Lung (tissue), 16 donors: ENCODE data around the gene PTF1A. TPM values are rescaled to one million over a fixed set of nuclear protein-coding genes. Genes with fewer than 3 reads are reported as not detected.

ENCODE experiments used
- ATAC-seq: fragments of 200-7000 bp; cut with Tn5 transposase; one replicate; pipeline ENCODE4 v1.9.1; 2020; ENCODE audit warnings: moderate number of reproducible peaks; ENCODE audit not compliant: insufficient read depth, low FRiP score
- DNase-seq, 3 donors: peaks; one replicate each; pipeline ENCODE4 v3.0.0-alpha.2; 2013 to 2017
- H3K27ac ChIP-seq, 2 donors: one replicate each; pipeline ENCODE4 v1.5.1; 2013; ENCODE audit warnings: mild to moderate bottlenecking in 2 of 2, moderate library complexity in 2 of 2, control low read depth in 1 of 2, inconsistent platforms in 1 of 2, low read depth in 1 of 2, low read length in 1 of 2
- H3K27me3 ChIP-seq, 3 donors: one replicate each; pipeline ENCODE4 v1.5.1; 2013; ENCODE audit warnings: low read length in 2 of 3; ENCODE audit not compliant: control insufficient read depth in 3 of 3, insufficient read depth in 3 of 3
- H3K36me3 ChIP-seq, 4 donors: one replicate each; pipeline ENCODE4 v1.5.1; 2013; ENCODE audit warnings: low read length in 4 of 4, mild to moderate bottlenecking in 1 of 4, moderate library complexity in 1 of 4; ENCODE audit not compliant: control insufficient read depth in 4 of 4, insufficient read depth in 4 of 4
- H3K4me1 ChIP-seq, 5 donors: one replicate each; pipeline ENCODE4 v1.5.1; 2013; ENCODE audit warnings: low read length in 5 of 5, mild to moderate bottlenecking in 2 of 5, moderate library complexity in 1 of 5; ENCODE audit not compliant: control insufficient read depth in 5 of 5, insufficient read depth in 5 of 5
- H3K4me3 ChIP-seq: one replicate; pipeline ENCODE4 v1.5.1; 2013; ENCODE audit warnings: mild to moderate bottlenecking, control low read depth, moderate library complexity
- H3K9ac ChIP-seq, 2 donors: one replicate each; pipeline ENCODE4 v1.5.1; 2013; ENCODE audit warnings: low read length in 2 of 2, control low read depth in 1 of 2; ENCODE audit not compliant: insufficient read depth in 1 of 2
- H3K9me3 ChIP-seq, 4 donors: one replicate each; pipeline ENCODE4 v1.5.1; 2013; ENCODE audit warnings: low read length in 3 of 4, mild to moderate bottlenecking in 1 of 4, moderate library complexity in 1 of 4; ENCODE audit not compliant: control insufficient read depth in 4 of 4, insufficient read depth in 3 of 4
- WGBS, 2 donors: extraction: QIAGEN DNeasy Blood & Tissue Kit; methylation state at CpG; one replicate each; pipeline ENCODE4 v1.1.7; 2013; 5-methylcytosine and 5-hydroxymethylcytosine counted together
- long read RNA-seq, 5 donors: transcript quantifications; one replicate each; lab custom pipeline, GENCODE V29; 2026
- polyA plus RNA-seq, 2 donors: library from polyadenylated mRNA; stranded (reverse); fragments of 200-250 nt; gene quantifications; one replicate each; pipeline ENCODE4 v1.2.1, GENCODE V29; 2013
- total RNA-seq, 2 donors: library from RNA; depleted of rRNA in 1 of 2; stranded (reverse); fragments of >200 nt in 1 of 2; gene quantifications; one replicate each; pipeline ENCODE4 v1.2.1, GENCODE V29; 2014 to 2021
- TF ChIP-seq, protein P1 (sequence below): IDR thresholded peaks from 2 replicates; pipeline ENCODE4 v1.5.1; 2012; ENCODE audit warnings: mild to moderate bottlenecking; ENCODE audit errors: control extremely low read depth, extremely low read depth
- donor health status: control.
- donor health status: control.
- donor health status: Bipolar disorder and iron deficiency.
- donor health status: healthy.
- donor health status: DM: yes; HTN: yes; CAD: no.

The PTF1A gene, protein sequence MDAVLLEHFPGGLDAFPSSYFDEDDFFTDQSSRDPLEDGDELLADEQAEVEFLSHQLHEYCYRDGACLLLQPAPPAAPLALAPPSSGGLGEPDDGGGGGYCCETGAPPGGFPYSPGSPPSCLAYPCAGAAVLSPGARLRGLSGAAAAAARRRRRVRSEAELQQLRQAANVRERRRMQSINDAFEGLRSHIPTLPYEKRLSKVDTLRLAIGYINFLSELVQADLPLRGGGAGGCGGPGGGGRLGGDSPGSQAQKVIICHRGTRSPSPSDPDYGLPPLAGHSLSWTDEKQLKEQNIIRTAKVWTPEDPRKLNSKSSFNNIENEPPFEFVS
- not detected for total RNA-seq
- polyA plus RNA-seq = not detected
- long read RNA-seq, donor 1 = 0 reads
- long read RNA-seq, donor 2 = 0 reads
- long read RNA-seq, donor 3 = 0 reads
- long read RNA-seq, donor 4 = 0 reads
- long read RNA-seq, donor 5 = 0 reads

DNA sequence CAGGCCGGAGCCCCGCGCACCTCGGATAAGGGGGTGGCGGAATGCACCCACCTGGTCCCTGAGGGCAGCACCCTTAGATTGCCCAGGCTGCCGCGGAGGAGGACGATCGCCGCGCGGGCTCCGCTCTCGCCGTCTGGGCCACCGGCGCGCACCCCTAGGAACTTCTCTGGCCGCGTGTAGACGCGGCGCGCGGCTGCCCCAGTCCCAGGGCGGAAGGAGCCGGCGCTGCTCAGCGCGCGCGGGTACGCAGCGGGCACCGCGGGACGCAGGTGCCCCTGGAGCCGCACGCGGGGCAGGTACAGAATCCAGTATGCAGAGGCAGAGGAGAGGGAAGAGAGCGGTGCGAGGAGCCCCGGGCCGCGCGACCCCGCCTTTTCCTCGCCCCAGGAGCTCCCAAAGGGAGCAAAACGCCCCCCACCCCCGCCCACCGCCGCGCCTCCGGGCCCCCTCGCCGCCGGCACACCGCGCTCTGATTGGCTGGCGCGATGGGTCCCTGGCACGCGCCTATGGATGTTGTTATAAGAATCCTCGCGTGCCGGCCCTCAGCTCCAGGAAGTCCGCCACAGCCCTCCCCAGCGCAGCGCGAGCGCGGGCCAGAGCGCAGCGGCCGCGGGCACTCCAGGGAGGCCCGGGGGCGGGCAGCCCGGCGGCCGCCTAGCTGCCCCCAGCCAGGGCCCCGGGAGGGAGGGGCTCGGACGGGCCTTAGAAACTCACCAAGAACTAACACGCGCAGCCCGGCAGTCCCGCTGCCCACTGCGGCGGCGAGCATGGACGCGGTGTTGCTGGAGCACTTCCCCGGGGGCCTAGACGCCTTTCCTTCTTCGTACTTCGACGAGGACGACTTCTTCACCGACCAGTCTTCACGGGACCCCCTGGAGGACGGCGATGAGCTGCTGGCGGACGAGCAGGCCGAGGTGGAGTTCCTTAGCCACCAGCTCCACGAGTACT, at the start of gene PTF1A:
Gene PTF1A, plus strand, starts transcription at position 549 of the 948 bp plus-strand sequence. Its CDS starts 219 bp downstream, at position 768.
- H3K27me3 ChIP-seq = peaks cover 24 to 77% (median 76%) of the 10 kb centered on the region in 3 donors
- TF ChIP-seq, protein P1, sequence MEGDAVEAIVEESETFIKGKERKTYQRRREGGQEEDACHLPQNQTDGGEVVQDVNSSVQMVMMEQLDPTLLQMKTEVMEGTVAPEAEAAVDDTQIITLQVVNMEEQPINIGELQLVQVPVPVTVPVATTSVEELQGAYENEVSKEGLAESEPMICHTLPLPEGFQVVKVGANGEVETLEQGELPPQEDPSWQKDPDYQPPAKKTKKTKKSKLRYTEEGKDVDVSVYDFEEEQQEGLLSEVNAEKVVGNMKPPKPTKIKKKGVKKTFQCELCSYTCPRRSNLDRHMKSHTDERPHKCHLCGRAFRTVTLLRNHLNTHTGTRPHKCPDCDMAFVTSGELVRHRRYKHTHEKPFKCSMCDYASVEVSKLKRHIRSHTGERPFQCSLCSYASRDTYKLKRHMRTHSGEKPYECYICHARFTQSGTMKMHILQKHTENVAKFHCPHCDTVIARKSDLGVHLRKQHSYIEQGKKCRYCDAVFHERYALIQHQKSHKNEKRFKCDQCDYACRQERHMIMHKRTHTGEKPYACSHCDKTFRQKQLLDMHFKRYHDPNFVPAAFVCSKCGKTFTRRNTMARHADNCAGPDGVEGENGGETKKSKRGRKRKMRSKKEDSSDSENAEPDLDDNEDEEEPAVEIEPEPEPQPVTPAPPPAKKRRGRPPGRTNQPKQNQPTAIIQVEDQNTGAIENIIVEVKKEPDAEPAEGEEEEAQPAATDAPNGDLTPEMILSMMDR = no peak
- no peak for DNase-seq
- WGBS, 2 donors = 2 to 3% methylated on average over 94 to 107 of the region's 107 CpGs
- no peak for ATAC-seq
- no peak within 1 kb of the TSS for H3K9ac ChIP-seq
- H3K27ac ChIP-seq = no peak within 1 kb of the TSS
- H3K4me3 ChIP-seq = no peak within 1 kb of the TSS
- H3K9me3 ChIP-seq = peaks cover 0 to 7% (median 0%) of the 10 kb centered on the region in 4 donors
- H3K4me1 ChIP-seq = peaks cover 0 to 15% (median 0%) of the 10 kb centered on the region in 5 donors
- H3K36me3 ChIP-seq = no peaks in the 10 kb centered on the region

DNA sequence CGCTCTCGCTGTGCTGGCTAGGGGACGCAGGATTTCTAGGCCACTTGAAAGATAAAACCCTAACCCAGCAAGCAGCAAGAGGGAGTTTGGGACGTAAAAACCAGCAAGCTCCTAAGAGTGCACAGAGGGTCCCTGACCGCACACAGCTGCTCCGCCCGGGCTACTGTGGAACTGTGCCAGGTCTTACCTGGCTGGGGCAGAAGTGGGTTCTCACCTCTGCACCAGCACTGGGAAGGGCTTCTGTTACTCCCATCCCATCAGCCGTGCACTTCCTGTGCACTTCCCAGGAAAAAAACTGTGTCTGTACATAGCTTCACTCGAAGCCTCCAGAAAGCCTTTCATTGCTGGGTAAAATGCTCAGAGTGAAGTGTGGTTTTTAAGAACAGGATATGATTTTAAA, 45.9 kb upstream of the PTF1A start:
- TF ChIP-seq, protein P1 = no peak
- DNase-seq = peak in 1 of 3 donors; percentile 12

DNA sequence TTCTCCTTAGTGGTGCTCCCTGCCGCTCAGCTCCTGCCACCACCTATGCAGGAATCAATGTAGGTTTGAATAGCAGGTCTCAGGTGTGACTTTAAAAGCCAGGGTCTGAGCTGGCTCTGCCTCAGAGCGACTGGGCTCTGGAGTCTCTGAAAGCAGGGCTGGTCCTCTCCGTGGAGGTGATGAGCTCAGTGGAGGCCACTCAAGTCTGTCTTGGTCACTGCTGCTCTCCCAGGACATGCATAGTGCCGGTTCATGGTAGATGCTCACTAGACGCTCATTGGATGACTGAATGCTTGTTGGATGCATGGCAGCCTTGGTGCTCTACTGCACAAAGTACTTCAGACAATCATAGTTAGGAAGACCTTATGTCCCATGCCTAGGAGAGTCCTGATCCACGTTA, 45.1 kb upstream of the PTF1A start:
- ATAC-seq (no peak), DNase-seq (no peak)
- TF ChIP-seq, protein P1 = no peak
- H3K4me3 ChIP-seq = no peak overlapping the region
- peaks cover 0 to 3% (median 0%) of the 10 kb centered on the region in 4 donors for H3K9me3 ChIP-seq
- H3K4me1 ChIP-seq = no peaks in the 10 kb centered on the region
- H3K36me3 ChIP-seq = peaks cover 0 to 1% (median 0%) of the 10 kb centered on the region in 4 donors
- no peak overlapping the region for H3K27ac ChIP-seq
- H3K9ac ChIP-seq = no peak overlapping the region
- H3K27me3 ChIP-seq = no peaks in the 10 kb centered on the region
- 89 to 95% methylated on average over 6 of the region's 6 CpGs for WGBS, 2 donors

More for the DNA sequence above, 45.9 kb upstream of the PTF1A start:
- H3K9ac ChIP-seq = no peak overlapping the region
- H3K27me3 ChIP-seq = no peaks in the 10 kb centered on the region
- H3K36me3 ChIP-seq = peaks cover 0 to 1% (median 0%) of the 10 kb centered on the region in 4 donors
- peaks cover 0 to 3% (median 1%) of the 10 kb centered on the region in 4 donors for H3K9me3 ChIP-seq
- no peak for ATAC-seq
- no peaks in the 10 kb centered on the region for H3K4me1 ChIP-seq
- WGBS, 2 donors = 52 to 75% methylated on average over 9 of the region's 9 CpGs
- H3K27ac ChIP-seq = no peak overlapping the region
- no peak overlapping the region for H3K4me3 ChIP-seq
